SK-N-SH (cell line): Measurements from ENCODE around the gene CXorf65. TPM values are rescaled to one million over a fixed set of nuclear protein-coding genes. Genes with fewer than 3 reads are reported as not detected.

Source experiments
- CTCF ChIA-PET: fragments of 300-600, 350-600 bp; formaldehyde crosslinking; extraction: SDS; loops from one replicate; lab custom pipeline; 2021; lab: Yijun Ruan, JAX
- POLR2A ChIA-PET: fragments of 350-600 bp; sonication (Branson Sonifier 250); formaldehyde crosslinking; extraction: SDS; loops from one replicate; lab custom pipeline; 2020; ENCODE audit warnings: antibody characterized with exemption, inconsistent platforms; lab: Yijun Ruan, JAX
- DNase-seq: peaks from one replicate; pipeline ENCODE4 v3.0.0; 2012
- H2AFZ ChIP-seq: fragments of 200-600 bp; sonication (generic); 2 replicates; pipeline ENCODE4 v1.8.1; 2016; ENCODE audit warnings: antibody characterized with exemption, mild to moderate bottlenecking, low read depth
- H3F3A ChIP-seq: fragments of 200-600 bp; sonication (generic); replicated peaks from 2 replicates; pipeline ENCODE3; 2016; ENCODE audit warnings: antibody characterized with exemption, mild to moderate bottlenecking; ENCODE audit not compliant: insufficient read depth
- H3K27ac ChIP-seq, 2 experiments: fragments of 200-500 bp in 1 of 2; fragments of 200-600 bp in 1 of 2; sonication (Bioruptor generic) in 1 of 2; sonication (generic), shearing (Covaris generic) in 1 of 2; 2 replicates each; pipeline versions ENCODE4 v1.5.1 to v1.6.1; 2014 to 2016; ENCODE audit warnings: low read depth in 2 of 2, inconsistent platforms in 1 of 2, low read length in 1 of 2, mild to moderate bottlenecking in 1 of 2, mixed read lengths in 1 of 2
- H3K27me3 ChIP-seq: fragments of 200-600 bp; sonication (generic), shearing (Covaris generic); 2 replicates; pipeline ENCODE4 v1.6.1; 2016; ENCODE audit warnings: mixed run types; ENCODE audit not compliant: insufficient read depth
- H3K36me3 ChIP-seq, 2 experiments: fragments of 200-500 bp in 1 of 2; fragments of 200-600 bp in 1 of 2; sonication (Bioruptor generic) in 1 of 2; sonication (generic) in 1 of 2; replicated peaks in 1 of 2; 2 replicates each; pipeline versions ENCODE3 to v1.5.1; 2014 to 2016; ENCODE audit warnings: low read length in 1 of 2, mild to moderate bottlenecking in 1 of 2; ENCODE audit not compliant: insufficient read depth in 2 of 2, control insufficient read depth in 1 of 2
- H3K4me1 ChIP-seq, 2 experiments: fragments of 200-500 bp in 1 of 2; fragments of 200-600 bp in 1 of 2; sonication (Bioruptor generic) in 1 of 2; sonication (generic), shearing (Covaris generic) in 1 of 2; 2 replicates each; pipeline versions ENCODE4 v1.5.1 to v1.6.1; 2014 to 2016; ENCODE audit warnings: low read depth in 1 of 2, low read length in 1 of 2, mixed run types in 1 of 2; ENCODE audit not compliant: insufficient read depth in 2 of 2, control insufficient read depth in 1 of 2
- H3K4me2 ChIP-seq: fragments of 200-600 bp; sonication (generic), shearing (Covaris generic); 2 replicates; pipeline ENCODE4 v1.6.1; 2017; ENCODE audit warnings: mixed run types
- H3K4me3 ChIP-seq, 2 experiments: fragments of 200-500 bp in 1 of 2; fragments of 200-600 bp in 1 of 2; sonication (Bioruptor generic) in 1 of 2; sonication (generic), shearing (Covaris generic) in 1 of 2; 2 replicates each; pipeline versions ENCODE4 v1.5.1 to v1.8.1; 2014 to 2016; ENCODE audit warnings: low read depth in 2 of 2, inconsistent platforms in 1 of 2, low read length in 1 of 2, mild to moderate bottlenecking in 1 of 2, mixed read lengths in 1 of 2, moderate library complexity in 1 of 2
- H3K79me2 ChIP-seq: fragments of 200-600 bp; sonication (generic); 2 replicates; pipeline ENCODE4 v1.8.1; 2017; ENCODE audit warnings: mild to moderate bottlenecking; ENCODE audit not compliant: insufficient read depth
- H3K9ac ChIP-seq: fragments of 200-600 bp; sonication (generic); 2 replicates; pipeline ENCODE4 v1.6.1; 2017; ENCODE audit warnings: mixed run types
- H3K9me2 ChIP-seq: fragments of 200-600 bp; sonication (generic); 2 replicates; pipeline ENCODE4 v1.6.1; 2017; ENCODE audit warnings: mixed run types
- H3K9me3 ChIP-seq: fragments of 200-600 bp; sonication (generic); 2 replicates; pipeline ENCODE4 v1.6.1; 2017; ENCODE audit warnings: mixed run types, mild to moderate bottlenecking, moderate library complexity
- H4K20me1 ChIP-seq: fragments of 200-600 bp; sonication (generic); 2 replicates; pipeline ENCODE4 v1.6.1; 2017; ENCODE audit warnings: mild to moderate bottlenecking, mixed run types; ENCODE audit not compliant: insufficient read depth
- CTCF ChIP-seq: fragments of 200-600 bp; sonication (generic); IDR thresholded peaks from 2 replicates; pipeline ENCODE4 v1.6.1; 2017; ENCODE audit warnings: antibody characterized with exemption, mild to moderate bottlenecking, moderate library complexity
- EZH2phosphoT487 ChIP-seq: fragments of 200-600 bp; sonication (generic); IDR thresholded peaks from 2 replicates; pipeline ENCODE4 v1.6.1; 2017; ENCODE audit warnings: low read depth, mixed run types, mild to moderate bottlenecking, antibody characterized with exemption, moderate library complexity, borderline replicate concordance
- IRF3 ChIP-seq: fragments of 150-350 bp; IDR thresholded peaks from 2 replicates; pipeline ENCODE4 v1.6.1; 2016; ENCODE audit warnings: mild to moderate bottlenecking, low read depth, low read length
- JUND ChIP-seq: IDR thresholded peaks from 2 replicates; pipeline ENCODE4 v1.4.0; 2012
- MAX ChIP-seq: IDR thresholded peaks from 2 replicates; pipeline ENCODE4 v1.4.0; 2012; ENCODE audit warnings: low read depth
- MEF2A ChIP-seq: IDR thresholded peaks from 2 replicates; pipeline ENCODE4 v1.4.0; 2012; ENCODE audit warnings: low read depth, borderline replicate concordance
- NFIC ChIP-seq: IDR thresholded peaks from 2 replicates; pipeline ENCODE4 v1.4.0; 2012; ENCODE audit warnings: borderline replicate concordance
- NRF1 ChIP-seq: IDR thresholded peaks from 2 replicates; pipeline ENCODE4 v1.6.1; 2012; ENCODE audit warnings: low read depth, mild to moderate bottlenecking, low read length
- RAD21 ChIP-seq: IDR thresholded peaks from 2 replicates; pipeline ENCODE4 v1.6.1; 2012; ENCODE audit warnings: mild to moderate bottlenecking, low read length
- RCOR1 ChIP-seq: fragments of 150-350 bp; IDR thresholded peaks from 2 replicates; pipeline ENCODE4 v1.6.1; 2017; ENCODE audit warnings: antibody characterized with exemption, low read length
- RFX5 ChIP-seq: IDR thresholded peaks from 2 replicates; pipeline ENCODE4 v1.6.1; 2012; ENCODE audit warnings: mild to moderate bottlenecking, improper control_type of control experiment, low read length
- RXRA ChIP-seq: IDR thresholded peaks from 2 replicates; pipeline ENCODE4 v1.4.0; 2012; ENCODE audit warnings: low read depth, mild to moderate bottlenecking, borderline replicate concordance
- SIN3A ChIP-seq: IDR thresholded peaks from 2 replicates; pipeline ENCODE4 v1.6.1; 2012; ENCODE audit warnings: low read depth, mild to moderate bottlenecking, low read length, moderate library complexity, borderline replicate concordance
- SMC3 ChIP-seq: IDR thresholded peaks from 2 replicates; pipeline ENCODE4 v1.6.1; 2012; ENCODE audit warnings: low read depth, low read length, improper control_type of control experiment
- TCF12 ChIP-seq: IDR thresholded peaks from 2 replicates; pipeline ENCODE4 v1.4.0; 2012
- YY1 ChIP-seq: IDR thresholded peaks from 2 replicates; pipeline ENCODE4 v1.4.0; 2012; ENCODE audit warnings: low read depth, mild to moderate bottlenecking
- WGBS: methylation state at CpG from one replicate; pipeline ENCODE4 v1.1.6; 2017; ENCODE audit warnings: low lambda C conversion rate; 5-methylcytosine and 5-hydroxymethylcytosine counted together
- polyA plus RNA-seq, 3 experiments: library from polyadenylated mRNA; depleted of rRNA; stranded (reverse); fragments of >200 nt; gene quantifications; 2 replicates each; pipeline ENCODE4 v1.2.3, GENCODE V29; 2012

Gene CXorf65
- polyA plus RNA-seq, 1 of the 3 experiments (the other 2 are of a cell fraction) = not detected

GRCh38 chrX:71098951-71099506, 7.5 kb downstream of the CXorf65 start:
- H3K27ac ChIP-seq = no peak overlapping the region
- DNase-seq = no peak
- ChIA-PET CTCF (interaction anchor here (3.7 kb wide), 1 partner anchor 31 kb away, joined by 30 read pairs; no protein-coding TSS in a partner anchor), POLR2A (no interaction called here)
- H3K27me3 ChIP-seq = peaks cover 5% of the 10 kb centered on the region; the same call in 1 of the 2 replicates
- H2AFZ ChIP-seq = no peak overlapping the region
- H3K36me3 ChIP-seq = no peaks in the 10 kb centered on the region
- TF ChIP-seq EZH2phosphoT487 = no peak
- H3K9ac ChIP-seq = no peak overlapping the region
- H3K9me3 ChIP-seq = no peaks in the 10 kb centered on the region
- peaks cover 0 to 40% of the 10 kb centered on the region in 2 experiments; a peak in 1 of 4 replicates for H3K4me1 ChIP-seq
- no peak overlapping the region for H3K4me2 ChIP-seq
- no peak overlapping the region for H3K4me3 ChIP-seq
- H3K79me2 ChIP-seq = no peaks in the 10 kb centered on the region
- H3F3A ChIP-seq = no peaks in the 10 kb centered on the region
- H3K9me2 ChIP-seq = no peaks in the 10 kb centered on the region
- no peaks in the 10 kb centered on the region for H4K20me1 ChIP-seq
- WGBS = 44% methylated on average over 5 of the region's 5 CpGs

GRCh38 chrX:71098302-71098701, 8.2 kb downstream of the CXorf65 start:
- no peaks in the 10 kb centered on the region for H3K36me3 ChIP-seq
- no peaks in the 10 kb centered on the region for H3K9me2 ChIP-seq
- no peak overlapping the region for H3K4me2 ChIP-seq
- ChIA-PET CTCF (interaction anchor here (1.2 to 2.6 kb wide), 2 partner anchors 13 to 31 kb away, joined by 4 to 13 read pairs; partner anchors contain the start of gene IL2RG), POLR2A (no interaction called here)
- no peaks in the 10 kb centered on the region for H4K20me1 ChIP-seq
- peaks cover 5% of the 10 kb centered on the region; the same call in 1 of the 2 replicates for H3K27me3 ChIP-seq
- no peak overlapping the region for H3K4me3 ChIP-seq
- H3K9me3 ChIP-seq = no peaks in the 10 kb centered on the region
- TF ChIP-seq RAD21 = peak; percentile 66
- TF ChIP-seq RCOR1 = no peak
- TF ChIP-seq YY1 = no peak
- no peak for TF ChIP-seq NFIC
- peak; percentile 64 for TF ChIP-seq CTCF
- TF ChIP-seq SMC3 = peak; percentile 52; the same call in 1 of the 2 replicates
- no peak for TF ChIP-seq RXRA
- no peak overlapping the region for H3K9ac ChIP-seq
- H3F3A ChIP-seq = no peaks in the 10 kb centered on the region
- H3K79me2 ChIP-seq = no peaks in the 10 kb centered on the region
- H3K4me1 ChIP-seq = peaks cover 0 to 32% of the 10 kb centered on the region in 2 experiments; a peak in 1 of 4 replicates
- no peak overlapping the region for H3K27ac ChIP-seq
- no peak overlapping the region for H2AFZ ChIP-seq
- 13% methylated on average over 2 of the region's 2 CpGs for WGBS
- peak; percentile 66 for DNase-seq

- ChIA-PET POLR2A (interaction anchor here (0.9 kb wide), 1 partner anchor 22 kb away, joined by 4 read pairs; the partner anchor contains the start of gene MED12), CTCF (interaction anchor here (2.6 kb wide), 1 partner anchor 33 kb away, joined by 13 read pairs; no protein-coding TSS in a partner anchor)
- peak overlapping the region; percentile 88 for H3K4me2 ChIP-seq
- peak overlapping the region; percentile 69 to 77 for H3K4me3 ChIP-seq
- peaks cover 5% of the 10 kb centered on the region; the same call in 1 of the 2 replicates for H3K27me3 ChIP-seq
- H2AFZ ChIP-seq = peak overlapping the region; percentile 98
- peak overlapping the region; percentile 12; the same call in 1 of the 2 replicates for H3K9ac ChIP-seq
- TF ChIP-seq IRF3 (no peak), SIN3A (no peak), RAD21 (no peak), MEF2A (no peak), TCF12 (no peak), NRF1 (no peak), MAX (no peak), JUND (no peak), RFX5 (no peak)
- TF ChIP-seq, all 33 proteins: peak for 0
- H3K4me1 ChIP-seq = peaks cover 0 to 19% of the 10 kb centered on the region in 2 experiments; a peak in 1 of 4 replicates
- no peaks in the 10 kb centered on the region for H3K9me2 ChIP-seq
- no CpG with 5 or more reads among the region's 9 CpGs for WGBS
- H3K36me3 ChIP-seq = no peaks in the 10 kb centered on the region
- H3K27ac ChIP-seq = no peak overlapping the region
- H4K20me1 ChIP-seq = no peaks in the 10 kb centered on the region
- no peak for DNase-seq
- no peaks in the 10 kb centered on the region for H3F3A ChIP-seq
- no peaks in the 10 kb centered on the region for H3K9me3 ChIP-seq
- no peaks in the 10 kb centered on the region for H3K79me2 ChIP-seq
Measured at GRCh38 chrX:71096760-71097032, 9.8 kb downstream of the CXorf65 start.
